ENCODE measurements around the gene CDKAL1. TPM values are rescaled to one million over a fixed set of nuclear protein-coding genes. Genes with fewer than 3 reads are reported as not detected.

CDKAL1 gene
- total and polyA plus RNA-seq, 2 of the 8 experiments (the other 6 are each of a cell fraction or from before 2014, with no cell fraction given) = 8.4 to 24.6 TPM

GRCh38 chr6:20924911-20925543 lies 390.8 kb downstream of the CDKAL1 start:
- CTCF ChIA-PET (ENCODE audit: partially characterized antibody) = no interaction called here
- Histone ChIP-seq H2AFZ (ENCODE audit: low read length) (no peak overlapping the region), H3K23me2 (ENCODE audit: low read depth, low read length) (no peaks in the 10 kb centered on the region), H4K20me1 (replicated peaks in 1 of 2; ENCODE audit: control insufficient read depth in 1 of 2, insufficient read depth in 2 of 2, low read length in 2 of 2) (no peaks in the 10 kb centered on the region), H2BK15ac (ENCODE audit: low read length) (no peak overlapping the region), H3K79me1 (ENCODE audit: low read depth, low read length) (no peaks in the 10 kb centered on the region), H3K79me2 (ENCODE audit: control insufficient read depth in 1 of 2, insufficient read depth in 2 of 2, low read length in 2 of 2) (no peaks in the 10 kb centered on the region), H3K9me3 (ENCODE audit: insufficient read depth in 2 of 2, low read depth in 1 of 2, low read length in 1 of 2) (no peaks in the 10 kb centered on the region), H3K4me3 (ENCODE audit: extremely low read depth in 1 of 4, insufficient read depth in 2 of 4, low read depth in 3 of 4, low read length in 4 of 4) (no peak overlapping the region), H4K91ac (replicated peaks; ENCODE audit: insufficient read length, low read length) (no peak overlapping the region), H3K4me2 (ENCODE audit: insufficient read depth in 1 of 2, low read depth in 2 of 2, low read length in 2 of 2) (no peak overlapping the region), H2BK12ac (ENCODE audit: low read depth, low read length) (no peak overlapping the region), H3K23ac (ENCODE audit: insufficient read length) (no peak overlapping the region), H3K4me1 (replicated peaks in 1 of 4; ENCODE audit: control insufficient read depth in 3 of 4, insufficient read depth in 4 of 4, low read length in 3 of 4) (no peaks in the 10 kb centered on the region), H2BK5ac (ENCODE audit: low read depth, low read length) (no peak overlapping the region), H3K56ac (replicated peaks; ENCODE audit: insufficient read length, low read depth, low read length) (no peak overlapping the region), H4K8ac (ENCODE audit: extremely low read depth, insufficient read depth, low read length) (no peak overlapping the region), H3K36me3 (ENCODE audit: control insufficient read depth in 2 of 4, insufficient read depth in 4 of 4, low read length in 3 of 4) (no peaks in the 10 kb centered on the region), H4K5ac (ENCODE audit: insufficient read length, low read depth, low read length) (no peak overlapping the region), H2BK20ac (ENCODE audit: low read length) (no peak overlapping the region), H3K27ac (ENCODE audit: low read depth, low read length) (no peak overlapping the region), H2BK120ac (replicated peaks; ENCODE audit: low read depth, low read length) (no peak overlapping the region), H3K4ac (replicated peaks; ENCODE audit: insufficient read length, low read depth, low read length) (no peak overlapping the region), H3K18ac (ENCODE audit: extremely low read depth, low read length) (no peak overlapping the region), H3K9ac (replicated peaks in 1 of 4; ENCODE audit: extremely low read depth in 1 of 4, low read depth in 3 of 4, low read length in 3 of 4) (no peak overlapping the region), H2AK5ac (ENCODE audit: low read depth, low read length) (no peak overlapping the region), H3K27me3 (replicated peaks in 1 of 4; ENCODE audit: control insufficient read depth in 3 of 4, extremely low read depth in 1 of 4, insufficient read depth in 3 of 4, low read length in 3 of 4) (no peaks in the 10 kb centered on the region), H3K14ac (ENCODE audit: insufficient read length) (no peak overlapping the region)
- TF ChIP-seq CHD1 (IDR thresholded peaks at IDR 0.05; ENCODE audit: low read depth, low read length) = no peak
- no peak for TF ChIP-seq TEAD4 (IDR thresholded peaks at IDR 0.05; ENCODE audit: low read depth, low read length)
- TF ChIP-seq EGR1 (IDR thresholded peaks at IDR 0.05; ENCODE audit: borderline replicate concordance, low read depth, low read length) = no peak
- TF ChIP-seq CBX8 (IDR thresholded peaks at IDR 0.05; ENCODE audit: borderline replicate concordance, low read depth, low read length) = no peak
- TF ChIP-seq MAFK (IDR thresholded peaks at IDR 0.05; ENCODE audit: low read depth, low read length) = no peak
- TF ChIP-seq JUN (IDR thresholded peaks at IDR 0.05; ENCODE audit: low read depth, low read length) = no peak
- no peak for TF ChIP-seq BCL11A (IDR thresholded peaks at IDR 0.05; ENCODE audit: low read depth in 2 of 2, low read length in 2 of 2)
- no peak for TF ChIP-seq SUZ12 (IDR thresholded peaks at IDR 0.05; ENCODE audit: low read length)
- TF ChIP-seq RNF2 (IDR thresholded peaks at IDR 0.05; ENCODE audit: borderline replicate concordance, low read depth, low read length, missing control alignments, poor library complexity, severe bottlenecking) = no peak
- no peak for TF ChIP-seq ATF3 (IDR thresholded peaks at IDR 0.05; ENCODE audit: insufficient read depth, low read depth, low read length)
- no peak for TF ChIP-seq SP4 (IDR thresholded peaks at IDR 0.05; ENCODE audit: low read length)
- TF ChIP-seq CBX5 (IDR thresholded peaks at IDR 0.05; ENCODE audit: low read depth, low read length) = no peak
- TF ChIP-seq ZNF274 (IDR thresholded peaks at IDR 0.05; ENCODE audit: borderline replicate concordance, extremely low read depth, low read length) = no peak
- DNase-seq (ENCODE audit: low read depth in 1 of 2, low spot score in 2 of 2) (no peak), FAIRE-seq (no peak)
- POLR2A ChIA-PET (ENCODE audit: partially characterized antibody) = no interaction called here
- WGBS, 2 experiments (ENCODE audit: extremely low coverage in 1 of 2, insufficient coverage in 1 of 2, insufficient read length in 1 of 2, insufficient replicate concordance in 2 of 2, low coverage in 1 of 2, low lambda C conversion rate in 2 of 2, missing lambda C conversion rate in 1 of 2) = 90% methylated on average over 3 of the region's 3 CpGs; no CpG with 5 or more reads in 1 of the 2 experiments

Measured in H1 (cell line).